K562 (cell line): ENCODE measurements around the gene ZDHHC6. TPM values are rescaled to one million over a fixed set of nuclear protein-coding genes. Genes with fewer than 3 reads are reported as not detected.
"Not testable (repeated sequence)": the region's sequence is repeated elsewhere in the genome, so short reads cannot be mapped to it uniquely, and the experiment has no call there.

Experiments used
- ATAC-seq: fragments of 200-7000 bp; cut with Tn5 transposase; 3 replicates; pipeline ENCODE4 v1.9.1; 2020; ENCODE audit warnings: moderate library complexity
- BruUV-seq: library from RNA; stranded (reverse); fragments of 400-500 nt; replicated peaks from 2 replicates; lab custom pipeline; 2021; lab: Mats Ljungman, UMichigan
- CTCF ChIA-PET: fragments of 300-600 bp; formaldehyde crosslinking; extraction: SDS; loops from one replicate; lab custom pipeline; 2021; ENCODE audit warnings: low intra/inter-chr PET ratio; lab: Yijun Ruan, JAX
- POLR2A ChIA-PET: fragments of 300-600, 350-650 bp; sonication (Branson Sonifier 250); formaldehyde crosslinking; extraction: SDS; loops from one replicate; lab custom pipeline; 2021; ENCODE audit warnings: antibody characterized with exemption, inconsistent platforms; lab: Yijun Ruan, JAX
- DNase-seq, 4 experiments: peaks; one replicate each; pipeline versions ENCODE4 v3.0.0 to v3.0.0-alpha.2; 2011 to 2018; ENCODE audit warnings: low spot score in 3 of 4, mixed read lengths in 3 of 4; ENCODE audit errors: extremely low read depth in 1 of 4
- FAIRE-seq: peaks from 2 replicates; lab custom pipeline; 2011; peaks lifted over from hg19 to GRCh38; lab: Jason Lieb, UNC
- H2AFZ ChIP-seq: 2 replicates; pipeline ENCODE4 v1.6.0; 2011; ENCODE audit warnings: low read depth, low read length, control low read depth, inconsistent platforms
- H3K27ac ChIP-seq: fragments of 200-600 bp; 3 replicates; pipeline ENCODE4 v1.8.0; 2011; ENCODE audit warnings: low read depth, mild to moderate bottlenecking, control low read depth, inconsistent platforms, low read length, moderate library complexity, mixed read lengths; ENCODE audit errors: extremely low read depth
- H3K27me3 ChIP-seq, 2 experiments: fragments of 300-600 bp in 1 of 2; 2 replicates in 1 of 2; 3 replicates in 1 of 2; pipeline versions ENCODE4 v1.6.0 to v1.8.0; 2011; ENCODE audit warnings: inconsistent platforms in 2 of 2, low read length in 2 of 2, mild to moderate bottlenecking in 1 of 2, mixed read lengths in 1 of 2, moderate library complexity in 1 of 2; ENCODE audit not compliant: control insufficient read depth in 2 of 2, insufficient read depth in 2 of 2
- H3K36me3 ChIP-seq: fragments of 300-600 bp; 3 replicates; pipeline ENCODE4 v1.8.0; 2011; ENCODE audit warnings: mild to moderate bottlenecking, low read length, inconsistent platforms; ENCODE audit not compliant: control insufficient read depth, insufficient read depth
- H3K4me1 ChIP-seq, 2 experiments: fragments of 200-600 bp in 1 of 2; replicated peaks in 1 of 2; 2 replicates in 1 of 2; 3 replicates in 1 of 2; pipeline versions ENCODE4 v1.5.1 to v1.8.0; 2011; ENCODE audit warnings: inconsistent platforms in 2 of 2, low read length in 2 of 2, mild to moderate bottlenecking in 1 of 2, mixed read lengths in 1 of 2, moderate library complexity in 1 of 2; ENCODE audit not compliant: control insufficient read depth in 2 of 2, insufficient read depth in 2 of 2
- H3K4me2 ChIP-seq: 2 replicates; pipeline ENCODE4 v1.6.1; 2011; ENCODE audit warnings: low read length, control low read depth, inconsistent platforms, mixed read lengths; ENCODE audit not compliant: insufficient read depth
- H3K4me3 ChIP-seq: fragments of 200-600 bp; sonication (generic), shearing (Covaris generic); 2 replicates; pipeline ENCODE4 v1.5.1; 2016; ENCODE audit warnings: control low read depth, inconsistent platforms
- H3K79me2 ChIP-seq: fragments of 200-600 bp; 3 replicates; pipeline ENCODE4 v1.8.0; 2011; ENCODE audit warnings: low read length, inconsistent platforms; ENCODE audit not compliant: control insufficient read depth, insufficient read depth
- H3K9ac ChIP-seq, 2 experiments: 2 replicates each; pipeline versions ENCODE4 v1.6.0 to v1.6.1; 2011; ENCODE audit warnings: low read depth in 2 of 2, low read length in 2 of 2, control low read depth in 1 of 2, inconsistent platforms in 1 of 2, mild to moderate bottlenecking in 1 of 2, mixed read lengths in 1 of 2; ENCODE audit not compliant: insufficient read depth in 1 of 2
- H3K9me1 ChIP-seq: one replicate; pipeline ENCODE4 v1.6.0; 2011; ENCODE audit warnings: inconsistent platforms, mild to moderate bottlenecking, low read length, moderate library complexity; ENCODE audit not compliant: control insufficient read depth, insufficient read depth
- H3K9me3 ChIP-seq: replicated peaks from 2 replicates; pipeline ENCODE4 v1.5.1; 2011; ENCODE audit warnings: low read depth, low read length, inconsistent platforms; ENCODE audit not compliant: control insufficient read depth, insufficient read depth
- H4K20me1 ChIP-seq: replicated peaks from 2 replicates; pipeline ENCODE4 v1.6.1; 2011; ENCODE audit warnings: low read length, inconsistent platforms, mixed read lengths; ENCODE audit not compliant: control insufficient read depth, insufficient read depth
- ATF1 ChIP-seq, 2 experiments: fragments of 450-650 bp in 1 of 2; IDR thresholded peaks; 2 replicates each; pipeline ENCODE4 v1.6.1; 2016; ENCODE audit warnings: missing compliant biosample characterization in 1 of 2, missing genetic modification characterization in 1 of 2
- CHD2 ChIP-seq: IDR thresholded peaks from 2 replicates; pipeline ENCODE4 v1.6.1; 2011; ENCODE audit warnings: low read depth, low read length
- MTA1 ChIP-seq: fragments of 450-650 bp; IDR thresholded peaks from 2 replicates; pipeline ENCODE4 v1.6.1; 2017; ENCODE audit warnings: borderline replicate concordance
- PTTG1 ChIP-seq: fragments of 450-650 bp; IDR thresholded peaks from 2 replicates; pipeline ENCODE4 v1.6.1; 2016; ENCODE audit warnings: low read depth, mild to moderate bottlenecking, missing genetic modification characterization, missing compliant biosample characterization
- ZHX1 ChIP-seq: fragments of 150-350 bp; conservative IDR thresholded peaks from 2 replicates; pipeline ENCODE4 v1.6.1; 2014; ENCODE audit warnings: low read length
- ZNF133 ChIP-seq: fragments of 250-450 bp; sonication (Bioruptor Pico); IDR thresholded peaks from 2 replicates; pipeline ENCODE4 v1.4.0; 2020; ENCODE audit warnings: mild to moderate bottlenecking
- WGBS: fragments of 100-300 bp; shearing (Covaris generic); methylation state at CpG from one replicate; pipeline ENCODE4 v1.1.6; 2016; ENCODE audit warnings: low coverage, mixed read lengths; ENCODE audit not compliant: insufficient coverage; ENCODE audit errors: missing lambda C conversion rate; 5-methylcytosine and 5-hydroxymethylcytosine counted together
- in situ Hi-C: fragments of 300-500 bp; cut with MboI; formaldehyde crosslinking; loops from 4 replicates; pipeline ENCODE4 v1.15.0; 2018; ENCODE audit warnings: inconsistent platforms, mixed read lengths
- intact Hi-C: fragments of 100-400 bp; cut with micrococcal nuclease; formaldehyde crosslinking; loops from 2 replicates; pipeline ENCODE4 v1.14.2; 2022
- polyA plus RNA-seq, 8 experiments: library from polyadenylated mRNA; depleted of rRNA in 4 of 8; stranded (reverse) in 5 of 8; unstranded in 3 of 8; fragments of >200 nt; fragmentation: Nextera tagmentation in 2 of 8; fragmentation: Illumina TruSeq in 1 of 8; extraction: Ambion mirVana in 2 of 8; extraction: Trizol in 1 of 8; gene quantifications; 2 replicates each; pipeline versions ENCODE4 v1.2.1 to v1.2.3, GENCODE V29; 2011 to 2014; ENCODE audit warnings: inconsistent platforms in 1 of 8, missing spikeins in 1 of 8
- total RNA-seq, 7 experiments: library from RNA; depleted of rRNA in 6 of 7; stranded (reverse); fragments of >200 nt in 6 of 7; fragmentation: Illumina TruSeq in 2 of 7; extraction: Trizol in 2 of 7; gene quantifications; 2 replicates each; pipeline versions ENCODE4 v1.2.1 to v1.2.3, GENCODE V29; 2011 to 2021; ENCODE audit warnings: low replicate concordance in 1 of 7
- TF ChIP-seq, protein P1 (sequence below): fragments of 250-450 bp; sonication (Bioruptor Pico); IDR thresholded peaks from 2 replicates; pipeline ENCODE4 v1.4.0; 2020; ENCODE audit warnings: borderline replicate concordance
- TF ChIP-seq, protein P2 (sequence below): fragments of 450-650 bp; conservative IDR thresholded peaks from 2 replicates; pipeline ENCODE4 v1.6.1; 2016; ENCODE audit warnings: missing genetic modification characterization, low read depth, mild to moderate bottlenecking, missing compliant biosample characterization, moderate library complexity

The ZDHHC6 gene
- total and polyA plus RNA-seq, 9 of the 15 experiments (the other 6 are each of a cell fraction or from before 2014, with no cell fraction given) = 13.6 to 30.5 (median 21.5) TPM

- no peak for DNase-seq
- CTCF ChIA-PET = no interaction called here
- no peak for FAIRE-seq
- WGBS = 0% methylated on average over 1 of the region's 1 CpG
- Histone ChIP-seq H3K79me2 (no peaks in the 10 kb centered on the region), H3K9ac (no peak overlapping the region), H3K27ac (no peak overlapping the region), H3K9me3 (no peaks in the 10 kb centered on the region), H2AFZ (no peak overlapping the region), H3K4me3 (no peak overlapping the region), H3K9me1 (no peaks in the 10 kb centered on the region), H3K4me2 (no peak overlapping the region), H3K4me1 (no peaks in the 10 kb centered on the region; a peak in 2 of 5 replicates), H3K27me3 (no peaks in the 10 kb centered on the region; a peak in 1 of 5 replicates), H3K36me3 (no peaks in the 10 kb centered on the region), H4K20me1 (no peaks in the 10 kb centered on the region)
- intact Hi-C loops (no loop called here), in situ Hi-C loops (no loop called here)
- TF ChIP-seq ATF1 (CRISPR knock-in tag; IDR thresholded peaks at IDR 0.05) = no peak
- TF ChIP-seq ATF1 (tag; IDR thresholded peaks at IDR 0.05) = no peak
- TF ChIP-seq ZNF133 (CRISPR knock-in tag) = no peak
- TF ChIP-seq PTTG1 (tag) = no peak
- TF ChIP-seq, protein P1, sequence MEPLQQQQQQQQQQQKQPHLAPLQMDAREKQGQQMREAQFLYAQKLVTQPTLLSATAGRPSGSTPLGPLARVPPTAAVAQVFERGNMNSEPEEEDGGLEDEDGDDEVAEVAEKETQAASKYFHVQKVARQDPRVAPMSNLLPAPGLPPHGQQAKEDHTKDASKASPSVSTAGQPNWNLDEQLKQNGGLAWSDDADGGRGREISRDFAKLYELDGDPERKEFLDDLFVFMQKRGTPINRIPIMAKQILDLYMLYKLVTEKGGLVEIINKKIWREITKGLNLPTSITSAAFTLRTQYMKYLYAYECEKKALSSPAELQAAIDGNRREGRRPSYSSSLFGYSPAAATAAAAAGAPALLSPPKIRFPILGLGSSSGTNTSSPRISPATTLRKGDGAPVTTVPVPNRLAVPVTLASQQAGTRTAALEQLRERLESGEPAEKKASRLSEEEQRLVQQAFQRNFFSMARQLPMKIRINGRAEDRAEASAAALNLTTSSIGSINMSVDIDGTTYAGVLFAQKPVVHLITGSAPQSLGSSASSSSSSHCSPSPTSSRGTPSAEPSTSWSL (CRISPR knock-in tag) = no peak
- TF ChIP-seq, protein P2, sequence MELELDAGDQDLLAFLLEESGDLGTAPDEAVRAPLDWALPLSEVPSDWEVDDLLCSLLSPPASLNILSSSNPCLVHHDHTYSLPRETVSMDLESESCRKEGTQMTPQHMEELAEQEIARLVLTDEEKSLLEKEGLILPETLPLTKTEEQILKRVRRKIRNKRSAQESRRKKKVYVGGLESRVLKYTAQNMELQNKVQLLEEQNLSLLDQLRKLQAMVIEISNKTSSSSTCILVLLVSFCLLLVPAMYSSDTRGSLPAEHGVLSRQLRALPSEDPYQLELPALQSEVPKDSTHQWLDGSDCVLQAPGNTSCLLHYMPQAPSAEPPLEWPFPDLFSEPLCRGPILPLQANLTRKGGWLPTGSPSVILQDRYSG = no peak
- TF ChIP-seq ZHX1 = no peak
- TF ChIP-seq MTA1 = no peak
- no peak for TF ChIP-seq CHD2
- no peak for ATAC-seq
- no TSS peak for BruUV-seq
- POLR2A ChIA-PET = interaction anchor here (0.6 kb wide), 1 partner anchor 34 kb away, joined by 3 read pairs; the partner anchor contains the start of gene ACSL5
Observed at GRCh38 chr10:112407696-112408095, 39.0 kb downstream of the ZDHHC6 start.

GRCh38 chr10:112406806-112407205 lies 39.9 kb downstream of the ZDHHC6 start:
- ATAC-seq, H3K4me3 ChIP-seq, H4K20me1 ChIP-seq, H3K36me3 ChIP-seq, FAIRE-seq, H3K27ac ChIP-seq, in situ Hi-C loops, H3K4me1 ChIP-seq, H3K4me2 ChIP-seq, CTCF ChIA-PET, intact Hi-C loops, H3K9me3 ChIP-seq, POLR2A ChIA-PET, H3K27me3 ChIP-seq, H2AFZ ChIP-seq, H3K9me1 ChIP-seq, H3K9ac ChIP-seq, H3K79me2 ChIP-seq, DNase-seq, BruUV-seq: not testable (repeated sequence)
- 0% methylated on average over 2 of the region's 2 CpGs for WGBS
